Measurements from ENCODE around the gene JAKMIP3.

Gene JAKMIP3

GRCh38 chr10:132113206-132113605 is 47.5 kb downstream of the JAKMIP3 start:
- no peak for DNase-seq (ENCODE audit: extremely low spot score)
- TF ChIP-seq CTCF (IDR thresholded peaks at IDR 0.05; ENCODE audit: control extremely low read depth, extremely low read depth, low read depth, missing control alignments): no peak
- POLR2A ChIA-PET: no interaction called here
- CTCF ChIA-PET: no interaction called here

- TF ChIP-seq CTCF (IDR thresholded peaks at IDR 0.05; ENCODE audit: control extremely low read depth, extremely low read depth, low read depth, missing control alignments): no peak
- ChIA-PET CTCF (no interaction called here), POLR2A (no interaction called here)
- no peak for DNase-seq (ENCODE audit: extremely low spot score)
Observed at GRCh38 chr10:132113766-132114365, 48.1 kb downstream of the JAKMIP3 start.

- no peak for DNase-seq (ENCODE audit: extremely low spot score)
- CTCF ChIA-PET: no interaction called here
- POLR2A ChIA-PET: no interaction called here
Observed at GRCh38 chr10:132114953-132115520, 49.3 kb downstream of the JAKMIP3 start.

More at GRCh38 chr10:132114953-132115520, 49.3 kb downstream of the JAKMIP3 start:
- no peak for TF ChIP-seq CTCF (IDR thresholded peaks at IDR 0.05; ENCODE audit: control extremely low read depth, extremely low read depth, low read depth, missing control alignments)

Data from GM10248 (cell line).